Islet of Langerhans (tissue), 1 donor: ENCODE measurements around the gene FLRT3.
A peak's percentile ranks its signal among the peaks of the same experiment; 100 is the strongest.

Experiments
- FAIRE-seq: peaks from one replicate; lab custom pipeline; 2011; peaks lifted over from hg19 to GRCh38; lab: Jason Lieb, UNC

Gene FLRT3

GRCh38 chr20:14337400-14338171 lies at the start of gene FLRT3:
FLRT3 (minus strand) TSS chr20:14337612; CDS start chr20:14327506, 10,106 bp downstream.
- FAIRE-seq: peak; percentile 97

GRCh38 chr20:14386726-14387125 lies 49.3 kb upstream of the FLRT3 start:
- FAIRE-seq: no peak

GRCh38 chr20:14385176-14385740 lies 47.8 kb upstream of the FLRT3 start:
- FAIRE-seq: no peak

DNA sequence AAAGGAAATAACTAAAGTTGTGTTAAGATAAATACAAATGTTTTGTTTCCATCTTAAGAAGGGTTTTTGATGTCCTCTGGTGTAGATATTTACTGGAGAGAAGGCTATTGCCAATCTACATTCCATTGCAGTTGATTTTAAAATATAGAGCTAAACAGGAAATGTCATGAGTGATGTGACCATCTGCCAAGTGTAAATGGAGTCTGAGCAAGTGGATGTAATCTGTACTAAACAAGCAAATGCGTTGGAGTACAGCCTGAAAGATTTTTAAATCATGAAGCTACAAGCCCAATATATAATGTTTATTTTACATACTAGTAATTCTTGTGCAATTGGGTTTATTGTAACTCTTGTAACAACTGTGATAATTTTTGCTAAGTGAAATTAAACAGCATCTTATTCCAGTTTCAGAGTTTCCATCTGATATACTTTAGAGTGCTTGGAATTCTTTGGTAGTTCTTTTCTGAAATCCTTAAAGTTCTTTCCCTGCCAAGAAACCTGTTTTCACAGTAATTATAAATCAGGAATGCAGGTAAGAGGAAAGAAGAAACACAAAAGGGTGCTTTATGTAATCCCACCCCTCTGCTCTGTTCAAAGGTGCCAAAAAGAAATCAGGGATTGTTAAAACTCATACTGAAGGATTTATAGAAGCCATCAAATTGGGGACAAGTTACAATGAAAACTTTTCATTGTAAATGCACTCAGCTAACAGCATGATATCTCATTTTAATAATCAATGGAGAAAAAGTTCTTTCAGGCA lies 47.2 kb upstream of the FLRT3 start:
- peak; percentile 9 for FAIRE-seq

- no peak for FAIRE-seq
Observed at GRCh38 chr20:14383335-14383734, 45.9 kb upstream of the FLRT3 start.

DNA sequence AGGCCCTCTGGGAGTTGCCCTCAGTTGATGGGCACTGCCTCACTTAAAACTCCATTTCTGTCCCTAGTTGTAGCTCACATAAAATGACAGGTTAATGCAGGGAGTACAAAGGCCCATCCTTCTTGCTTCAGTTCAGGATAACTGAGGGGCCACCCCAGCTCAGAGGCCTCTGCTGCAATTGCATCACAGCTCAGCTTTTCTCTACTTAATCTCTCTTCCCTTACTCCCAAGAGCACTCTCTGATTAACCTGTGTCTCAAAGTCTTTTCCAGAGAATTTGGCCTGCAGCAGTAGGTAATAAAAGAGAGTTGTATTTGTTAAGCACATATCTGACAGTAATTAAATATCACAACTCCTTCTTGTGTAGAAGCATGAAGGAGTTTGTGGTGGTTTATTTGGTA lies 40.9 kb upstream of the FLRT3 start:
- no peak for FAIRE-seq

- FAIRE-seq: peak; percentile 98
Observed at GRCh38 chr20:14375416-14375985, 38.1 kb upstream of the FLRT3 start.

GRCh38 chr20:14374196-14374595 lies 36.8 kb upstream of the FLRT3 start:
- no peak for FAIRE-seq

GRCh38 chr20:14361509-14362345 lies 24.3 kb upstream of the FLRT3 start:
- no peak for FAIRE-seq

DNA sequence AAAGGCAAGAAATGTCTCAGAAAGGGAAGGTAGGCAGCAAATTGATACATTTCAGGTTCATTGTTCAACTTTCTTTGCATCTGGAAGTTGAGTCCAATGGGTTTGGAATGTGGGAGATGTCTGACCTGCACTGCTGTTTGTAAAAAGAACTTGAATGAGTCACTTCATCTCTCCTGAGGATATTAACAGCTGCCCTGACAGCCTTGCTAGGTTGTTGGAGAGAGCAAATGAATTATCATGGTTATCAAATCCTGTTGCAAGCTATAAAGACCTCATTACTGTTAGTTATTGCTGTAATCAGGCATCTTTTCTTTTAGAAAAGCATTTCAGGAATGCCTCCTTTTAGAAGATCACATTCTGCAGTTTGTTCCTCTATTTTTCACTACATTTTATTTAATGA lies 23.0 kb upstream of the FLRT3 start:
- FAIRE-seq: no peak

DNA sequence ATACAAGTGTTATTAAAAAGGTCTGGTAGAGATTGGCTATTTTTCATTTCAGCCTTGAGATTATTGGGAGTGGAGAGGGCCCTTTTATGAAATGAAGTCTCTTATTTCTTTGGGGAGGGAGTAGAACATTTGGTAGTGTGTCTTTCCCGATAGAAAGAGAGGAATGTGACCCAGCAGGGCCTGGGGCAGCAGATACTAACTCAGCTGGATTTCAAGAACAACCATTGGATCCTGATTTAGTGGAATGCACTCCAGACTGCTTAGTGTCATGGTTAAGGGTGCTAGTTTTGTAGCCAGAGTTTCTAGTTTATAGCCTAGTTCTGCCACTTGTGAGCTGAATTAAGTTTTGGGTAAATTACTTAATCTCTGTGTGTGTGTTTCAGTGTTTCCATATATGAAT lies 18.4 kb upstream of the FLRT3 start:
- FAIRE-seq: no peak

DNA sequence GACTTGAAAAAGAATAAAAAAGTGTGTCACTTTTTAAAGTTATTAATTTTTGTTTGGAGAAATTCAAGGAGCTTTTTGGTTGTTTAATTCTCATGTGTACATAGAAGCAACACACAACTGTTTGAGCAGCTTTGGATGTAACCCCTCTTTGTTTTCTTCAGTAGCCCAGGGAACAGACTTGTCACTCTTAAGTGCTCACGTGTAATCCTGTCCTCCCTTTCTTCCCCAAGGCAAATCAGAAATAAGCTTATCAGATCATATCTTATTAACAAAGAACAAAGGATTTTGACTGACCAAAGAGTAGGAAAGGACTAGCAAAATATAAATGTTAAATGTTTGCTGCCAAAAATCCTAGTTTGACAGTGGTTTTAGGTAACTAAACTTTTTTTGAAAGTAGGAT lies 7.3 kb upstream of the FLRT3 start:
- no peak for FAIRE-seq

DNA sequence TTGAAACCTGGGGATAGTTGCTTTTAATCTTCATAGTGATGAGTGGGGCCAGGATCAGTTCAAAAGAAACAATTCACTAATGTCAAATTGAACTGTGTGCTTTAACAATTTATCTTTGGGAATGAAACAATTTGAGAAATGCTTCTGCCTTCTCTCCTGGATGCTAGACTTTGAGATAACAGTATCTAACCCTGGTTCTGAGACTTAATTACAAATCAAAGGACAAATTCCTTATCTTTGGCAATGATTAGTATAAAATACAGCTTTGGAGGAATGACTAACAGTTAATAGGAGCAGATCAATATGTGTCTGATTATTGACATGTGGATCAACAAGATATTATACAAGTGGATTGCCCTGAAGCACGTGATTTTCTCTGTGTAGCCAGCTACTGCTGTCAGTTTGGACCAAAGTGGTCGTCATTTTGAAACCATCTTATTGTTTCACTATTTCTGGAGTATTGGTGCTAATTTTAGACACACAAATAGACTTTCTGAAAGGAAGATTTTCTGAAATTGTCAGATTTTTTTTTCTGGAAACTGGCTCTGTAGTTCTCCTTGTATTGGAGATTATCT lies 6.2 kb upstream of the FLRT3 start:
- no peak for FAIRE-seq

DNA sequence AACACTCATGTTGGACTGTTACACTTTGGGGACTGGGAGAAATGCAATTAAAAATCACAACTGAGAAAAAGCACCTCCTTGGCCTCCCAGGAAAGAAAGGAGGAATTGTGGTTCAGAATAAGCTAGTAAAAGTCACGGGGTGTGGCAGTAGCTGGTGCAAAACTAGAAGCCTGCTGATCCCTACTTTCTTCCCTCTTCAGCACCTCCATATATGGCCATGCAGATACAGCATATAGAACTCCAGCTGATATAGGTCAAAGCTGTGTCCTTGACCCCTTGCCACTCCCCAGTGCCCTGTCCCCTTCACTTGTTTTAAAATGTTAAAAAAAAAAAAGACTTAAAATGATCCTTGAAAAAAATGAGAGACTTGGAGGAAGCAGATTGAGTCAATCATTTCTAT lies 5.5 kb upstream of the FLRT3 start:
- no peak for FAIRE-seq

GRCh38 chr20:14341801-14342200 lies 4.4 kb upstream of the FLRT3 start:
- no peak for FAIRE-seq

DNA sequence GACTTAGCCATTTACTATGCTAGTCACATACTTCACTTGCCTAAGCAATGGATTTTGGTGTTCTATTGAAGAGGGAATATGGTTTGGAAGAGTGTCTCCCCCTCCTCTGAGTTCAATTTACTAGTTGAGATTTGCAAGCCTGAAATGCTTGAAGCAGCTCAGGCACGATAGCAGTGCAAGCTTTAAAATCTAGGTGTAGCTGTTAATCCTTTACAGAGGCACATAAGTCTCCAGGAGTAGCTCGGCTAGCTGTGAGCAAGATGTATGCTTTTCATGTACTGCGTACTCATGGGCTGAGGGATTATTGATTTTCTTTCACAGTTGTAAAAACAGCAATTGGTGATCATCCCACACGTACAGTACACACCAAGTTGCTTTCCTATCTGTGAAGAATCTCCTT lies 726 bp downstream of the FLRT3 start:
- peak; percentile 56 for FAIRE-seq

DNA sequence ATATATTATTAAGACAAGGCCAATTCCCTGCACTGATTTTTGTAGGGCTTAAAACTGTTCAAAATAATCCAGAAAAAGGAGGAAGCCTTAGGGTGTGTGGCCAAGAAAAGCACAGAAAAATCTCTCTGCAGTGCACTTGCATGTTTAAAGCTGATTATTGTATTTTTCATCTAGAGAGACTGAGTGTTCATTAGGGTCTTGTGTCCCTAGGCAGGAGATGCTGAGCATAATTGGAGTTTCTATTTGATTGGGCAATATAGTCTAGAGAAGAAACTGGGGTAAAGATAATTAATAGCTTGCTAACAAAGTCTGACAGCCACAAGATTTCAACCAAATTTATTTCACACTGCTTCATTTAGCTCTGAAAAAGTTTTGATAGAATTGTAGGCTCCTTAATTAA lies 2.4 kb downstream of the FLRT3 start:
- FAIRE-seq: peak; percentile 9

GRCh38 chr20:14334306-14334930 lies 3.0 kb downstream of the FLRT3 start:
- peak; percentile 92 for FAIRE-seq

DNA sequence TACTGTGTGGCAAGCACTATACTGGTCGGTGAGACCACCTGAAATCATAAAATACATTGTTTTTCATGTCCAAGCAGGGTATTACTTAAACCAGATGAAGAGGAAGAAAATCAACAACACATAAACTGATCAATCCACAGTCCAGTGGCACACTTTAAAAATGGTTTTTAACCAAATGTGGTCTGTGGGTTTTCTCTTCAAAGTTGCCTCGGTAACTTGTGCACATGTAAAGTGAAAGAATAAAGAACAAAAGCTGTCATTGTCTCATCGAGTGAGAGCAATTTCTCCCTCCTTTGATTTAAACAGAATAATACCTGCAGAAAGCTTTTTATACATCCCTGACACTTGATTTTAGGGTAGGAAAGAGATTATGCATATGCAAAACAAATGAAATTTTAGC lies 3.7 kb downstream of the FLRT3 start:
- FAIRE-seq: no peak

DNA sequence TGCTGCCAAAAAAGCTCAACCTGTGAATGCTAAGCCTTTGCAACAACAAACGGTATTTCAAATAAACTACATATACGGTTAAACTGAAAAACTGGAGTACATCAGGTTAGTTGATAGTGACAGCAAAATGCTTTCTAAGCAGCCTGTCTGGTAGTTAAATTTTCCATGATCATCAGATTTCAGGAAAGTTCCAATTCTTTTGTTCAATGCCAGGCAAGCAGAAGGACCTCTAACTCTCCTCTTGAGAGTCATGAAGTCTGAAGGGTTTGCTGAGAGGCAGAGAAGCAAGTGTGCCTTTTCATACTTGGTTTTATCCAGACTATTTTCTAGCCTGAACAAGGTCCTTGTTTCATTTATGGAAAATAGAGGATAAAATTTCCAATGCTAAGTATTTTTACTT lies 4.5 kb downstream of the FLRT3 start:
- peak; percentile 95 for FAIRE-seq

- FAIRE-seq: no peak
Observed at GRCh38 chr20:14331646-14332045, 5.8 kb downstream of the FLRT3 start.
